Measurements from ENCODE around the gene TELO2.

Gene TELO2

GRCh38 chr16:1538804-1539520 lies 45.8 kb downstream of the TELO2 start:
- H3K9ac ChIP-seq (ENCODE audit: low read length) = no peak overlapping the region
- H3K18ac ChIP-seq (ENCODE audit: low read length) = no peak overlapping the region

GRCh38 chr16:1539720-1540555 lies 46.8 kb downstream of the TELO2 start:
- no peak for DNase-seq
- peaks cover 6% of the 10 kb centered on the region for H3K9me3 ChIP-seq (ENCODE audit: insufficient read depth, low read depth, low read length)
- H2BK120ac ChIP-seq (ENCODE audit: insufficient read depth, low read length, poor library complexity) = no peak overlapping the region
- H3K9ac ChIP-seq (ENCODE audit: low read length) = no peak overlapping the region
- no peak overlapping the region for H4K8ac ChIP-seq (ENCODE audit: low read depth, low read length)
- H3K23ac ChIP-seq (ENCODE audit: low read length) = no peak overlapping the region
- no peak overlapping the region for H2AK5ac ChIP-seq (ENCODE audit: low read length)
- H3K27ac ChIP-seq (ENCODE audit: low read depth, low read length) = no peak overlapping the region
- H2BK5ac ChIP-seq (ENCODE audit: low read depth, low read length, poor library complexity) = no peak overlapping the region
- no CpG with 5 or more reads among the region's 35 CpGs for WGBS (ENCODE audit: extremely low coverage, insufficient coverage, insufficient read length)
- no peak overlapping the region for H4K12ac ChIP-seq (ENCODE audit: low read depth, low read length)
- no peak overlapping the region for H3K18ac ChIP-seq (ENCODE audit: low read length)
- peaks cover 52 to 63% of the 10 kb centered on the region in 2 experiments for H3K36me3 ChIP-seq (ENCODE audit: control insufficient read depth in 1 of 2, insufficient read depth in 2 of 2, low read length in 2 of 2)
- no peaks in the 10 kb centered on the region for H3K27me3 ChIP-seq (ENCODE audit: insufficient read depth, low read length)
- no peak overlapping the region for H3K4me3 ChIP-seq (ENCODE audit: low read depth, low read length)
- H2BK12ac ChIP-seq (ENCODE audit: low read length) = no peak overlapping the region
- H4K91ac ChIP-seq (ENCODE audit: low read depth, low read length) = no peak overlapping the region
- peaks cover 2% of the 10 kb centered on the region for H3K79me1 ChIP-seq (ENCODE audit: low read length)
- H3K4ac ChIP-seq (ENCODE audit: low read depth, low read length) = no peak overlapping the region
- peaks cover 15 to 24% of the 10 kb centered on the region in 2 experiments for H3K4me1 ChIP-seq (ENCODE audit: control insufficient read depth in 1 of 2, insufficient read depth in 2 of 2, low read length in 2 of 2)
- H3K14ac ChIP-seq (ENCODE audit: low read length) = no peak overlapping the region
- H3K79me2 ChIP-seq (ENCODE audit: control insufficient read depth, insufficient read depth, low read length, poor library complexity) = no peaks in the 10 kb centered on the region
- no peak overlapping the region for H2AFZ ChIP-seq (ENCODE audit: insufficient read depth, low read length, poor library complexity)
- H3K4me2 ChIP-seq (ENCODE audit: low read length) = no peak overlapping the region

More at GRCh38 chr16:1538804-1539520, 45.8 kb downstream of the TELO2 start:
- Histone ChIP-seq H3K79me1 (ENCODE audit: low read length) (peaks cover 9% of the 10 kb centered on the region), H3K23ac (ENCODE audit: low read length) (no peak overlapping the region), H2AK5ac (ENCODE audit: low read length) (no peak overlapping the region), H3K27ac (ENCODE audit: low read depth, low read length) (no peak overlapping the region), H3K4ac (ENCODE audit: low read depth, low read length) (no peak overlapping the region), H2BK12ac (ENCODE audit: low read length) (no peak overlapping the region), H4K8ac (ENCODE audit: low read depth, low read length) (no peak overlapping the region), H3K4me2 (ENCODE audit: low read length) (no peak overlapping the region), H3K36me3 (ENCODE audit: control insufficient read depth in 1 of 2, insufficient read depth in 2 of 2, low read length in 2 of 2) (peaks cover 52 to 63% of the 10 kb centered on the region in 2 experiments), H3K27me3 (ENCODE audit: insufficient read depth, low read length) (no peaks in the 10 kb centered on the region), H2AFZ (ENCODE audit: insufficient read depth, low read length, poor library complexity) (no peak overlapping the region), H3K4me1 (ENCODE audit: control insufficient read depth in 1 of 2, insufficient read depth in 2 of 2, low read length in 2 of 2) (peaks cover 21 to 30% of the 10 kb centered on the region in 2 experiments), H4K12ac (ENCODE audit: low read depth, low read length) (no peak overlapping the region), H2BK5ac (ENCODE audit: low read depth, low read length, poor library complexity) (no peak overlapping the region), H2BK120ac (ENCODE audit: insufficient read depth, low read length, poor library complexity) (no peak overlapping the region), H3K14ac (ENCODE audit: low read length) (no peak overlapping the region), H4K91ac (ENCODE audit: low read depth, low read length) (no peak overlapping the region), H3K79me2 (ENCODE audit: control insufficient read depth, insufficient read depth, low read length, poor library complexity) (peaks cover 6% of the 10 kb centered on the region), H3K4me3 (ENCODE audit: low read depth, low read length) (no peak overlapping the region), H3K9me3 (ENCODE audit: insufficient read depth, low read depth, low read length) (peaks cover 6% of the 10 kb centered on the region)
- no CpG with 5 or more reads among the region's 22 CpGs for WGBS (ENCODE audit: extremely low coverage, insufficient coverage, insufficient read length)
- DNase-seq = no peak

- no CpG with 5 or more reads among the region's 8 CpGs for WGBS (ENCODE audit: extremely low coverage, insufficient coverage, insufficient read length)
- no peak overlapping the region for H3K23ac ChIP-seq (ENCODE audit: low read length)
- no peak overlapping the region for H4K12ac ChIP-seq (ENCODE audit: low read depth, low read length)
- no peak overlapping the region for H3K4me2 ChIP-seq (ENCODE audit: low read length)
- H3K79me2 ChIP-seq (ENCODE audit: control insufficient read depth, insufficient read depth, low read length, poor library complexity) = peaks cover 1% of the 10 kb centered on the region
- H3K18ac ChIP-seq (ENCODE audit: low read length) = no peak overlapping the region
- no peak overlapping the region for H3K4me3 ChIP-seq (ENCODE audit: low read depth, low read length)
- no peak overlapping the region for H2BK5ac ChIP-seq (ENCODE audit: low read depth, low read length, poor library complexity)
- H3K4ac ChIP-seq (ENCODE audit: low read depth, low read length) = no peak overlapping the region
- H3K4me1 ChIP-seq (ENCODE audit: control insufficient read depth in 1 of 2, insufficient read depth in 2 of 2, low read length in 2 of 2) = peaks cover 13 to 25% of the 10 kb centered on the region in 2 experiments
- no peak overlapping the region for H4K91ac ChIP-seq (ENCODE audit: low read depth, low read length)
- peaks cover 52 to 63% of the 10 kb centered on the region in 2 experiments for H3K36me3 ChIP-seq (ENCODE audit: control insufficient read depth in 1 of 2, insufficient read depth in 2 of 2, low read length in 2 of 2)
- H2BK12ac ChIP-seq (ENCODE audit: low read length) = no peak overlapping the region
- no peak overlapping the region for H3K9ac ChIP-seq (ENCODE audit: low read length)
- no peak overlapping the region for H2AFZ ChIP-seq (ENCODE audit: insufficient read depth, low read length, poor library complexity)
- no peak overlapping the region for H2BK120ac ChIP-seq (ENCODE audit: insufficient read depth, low read length, poor library complexity)
- no peaks in the 10 kb centered on the region for H3K27me3 ChIP-seq (ENCODE audit: insufficient read depth, low read length)
- H3K27ac ChIP-seq (ENCODE audit: low read depth, low read length) = no peak overlapping the region
- DNase-seq = no peak
- no peak overlapping the region for H2AK5ac ChIP-seq (ENCODE audit: low read length)
- H3K14ac ChIP-seq (ENCODE audit: low read length) = no peak overlapping the region
- peaks cover 2% of the 10 kb centered on the region for H3K79me1 ChIP-seq (ENCODE audit: low read length)
- no peak overlapping the region for H4K8ac ChIP-seq (ENCODE audit: low read depth, low read length)
- H3K9me3 ChIP-seq (ENCODE audit: insufficient read depth, low read depth, low read length) = peaks cover 6% of the 10 kb centered on the region
Observed at GRCh38 chr16:1540556-1540855, 47.3 kb downstream of the TELO2 start.

- DNase-seq = no peak
- Histone ChIP-seq H3K18ac (ENCODE audit: low read length) (no peak overlapping the region), H3K36me3 (ENCODE audit: control insufficient read depth in 1 of 2, insufficient read depth in 2 of 2, low read length in 2 of 2) (peaks cover 54 to 58% of the 10 kb centered on the region in 2 experiments), H3K4me3 (ENCODE audit: low read depth, low read length) (no peak overlapping the region), H3K27me3 (ENCODE audit: insufficient read depth, low read length) (no peaks in the 10 kb centered on the region), H2AFZ (ENCODE audit: insufficient read depth, low read length, poor library complexity) (no peak overlapping the region), H2AK5ac (ENCODE audit: low read length) (no peak overlapping the region), H3K23ac (ENCODE audit: low read length) (no peak overlapping the region), H4K8ac (ENCODE audit: low read depth, low read length) (no peak overlapping the region), H3K14ac (ENCODE audit: low read length) (no peak overlapping the region), H3K4me1 (ENCODE audit: control insufficient read depth in 1 of 2, insufficient read depth in 2 of 2, low read length in 2 of 2) (peaks cover 15 to 28% of the 10 kb centered on the region in 2 experiments), H3K9me3 (ENCODE audit: insufficient read depth, low read depth, low read length) (peaks cover 6% of the 10 kb centered on the region), H3K4ac (ENCODE audit: low read depth, low read length) (no peak overlapping the region), H2BK5ac (ENCODE audit: low read depth, low read length, poor library complexity) (no peak overlapping the region), H3K4me2 (ENCODE audit: low read length) (no peak overlapping the region), H2BK12ac (ENCODE audit: low read length) (no peak overlapping the region), H3K79me2 (ENCODE audit: control insufficient read depth, insufficient read depth, low read length, poor library complexity) (peaks cover 1% of the 10 kb centered on the region), H3K79me1 (ENCODE audit: low read length) (peaks cover 5% of the 10 kb centered on the region), H4K12ac (ENCODE audit: low read depth, low read length) (no peak overlapping the region), H3K27ac (ENCODE audit: low read depth, low read length) (no peak overlapping the region), H2BK120ac (ENCODE audit: insufficient read depth, low read length, poor library complexity) (no peak overlapping the region), H4K91ac (ENCODE audit: low read depth, low read length) (no peak overlapping the region), H3K9ac (ENCODE audit: low read length) (no peak overlapping the region)
- no CpG with 5 or more reads among the region's 41 CpGs for WGBS (ENCODE audit: extremely low coverage, insufficient coverage, insufficient read length)
Observed at GRCh38 chr16:1541293-1542165, 48.4 kb downstream of the TELO2 start.
